ENCODE measurements around the gene DIRAS1. TPM values are rescaled to one million over a fixed set of nuclear protein-coding genes. Genes with fewer than 3 reads are reported as not detected.
"Not testable (repeated sequence)": the region's sequence is repeated elsewhere in the genome, so short reads cannot be mapped to it uniquely, and the experiment has no call there.

DIRAS1 gene
- total RNA-seq, 1 experiment from 2014 or later = 8.9 TPM

GRCh38 chr19:2721570-2722540 is 683 bp upstream of the DIRAS1 start:
- no peak for DNase-seq
- H3K9me3 ChIP-seq = no peaks in the 10 kb centered on the region
- no peaks in the 10 kb centered on the region for H3K36me3 ChIP-seq
- peak overlapping the region; percentile 37 for H3K4me3 ChIP-seq
- no peaks in the 10 kb centered on the region for H3K27me3 ChIP-seq

DNA sequence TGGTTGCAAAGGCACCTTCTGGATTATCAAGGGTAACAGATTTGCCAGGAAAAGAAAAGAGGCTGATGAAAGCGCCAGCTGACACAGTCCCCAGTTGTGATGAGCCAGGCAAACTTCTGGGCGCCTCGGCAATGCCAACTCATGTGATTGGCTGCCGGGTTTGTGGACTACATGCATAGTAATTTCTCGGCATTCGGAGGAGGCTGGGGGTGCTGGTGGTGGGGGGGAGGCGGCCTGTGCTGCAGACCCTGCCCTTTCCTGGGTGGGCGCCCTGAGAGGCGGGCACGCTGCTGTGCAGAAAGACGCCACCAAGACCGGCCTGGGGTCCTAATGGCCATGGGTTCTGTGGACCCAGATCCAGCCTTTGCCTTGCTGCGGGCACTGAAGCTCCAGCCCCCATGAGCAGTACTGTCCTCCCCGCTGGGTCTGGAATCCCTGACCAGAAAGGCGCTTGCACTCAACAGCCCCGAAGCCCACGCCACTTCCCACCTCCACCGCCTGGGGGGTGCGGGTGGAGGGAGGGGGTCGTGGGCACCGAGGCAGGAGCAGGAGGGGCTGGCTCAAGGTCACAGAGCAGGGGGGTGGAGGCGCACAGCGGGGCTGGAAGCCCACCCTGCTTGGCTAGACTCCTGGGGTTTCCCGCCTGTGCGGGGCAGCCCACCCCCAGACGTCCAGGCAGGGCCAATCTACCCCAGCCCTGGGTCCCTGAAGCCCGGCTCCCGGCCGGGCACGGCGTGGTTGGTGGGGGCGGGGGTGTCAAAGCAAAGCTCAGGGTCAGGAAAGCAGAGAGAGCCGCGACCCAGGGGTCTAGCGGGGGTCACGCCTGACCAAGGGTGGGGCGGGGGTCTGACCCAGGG is 1.0 kb downstream of the DIRAS1 start:
- H3K27me3 ChIP-seq = no peaks in the 10 kb centered on the region
- DNase-seq = peak; percentile 54
- H3K36me3 ChIP-seq = peaks cover 3% of the 10 kb centered on the region; the same call in 1 of the 2 replicates
- H3K4me3 ChIP-seq = peak overlapping the region; percentile 54
- H3K9me3 ChIP-seq = no peaks in the 10 kb centered on the region; the same call in 1 of the 2 replicates

- no peaks in the 10 kb centered on the region for H3K27me3 ChIP-seq
- DNase-seq = no peak
- no peaks in the 10 kb centered on the region; the same call in 1 of the 2 replicates for H3K9me3 ChIP-seq
- peaks cover 3% of the 10 kb centered on the region; the same call in 1 of the 2 replicates for H3K36me3 ChIP-seq
- H3K4me3 ChIP-seq = no peak overlapping the region
These were observed 1.9 kb downstream of the DIRAS1 start for GRCh38 chr19:2719232-2719735.

GRCh38 chr19:2717638-2718541 is 3.3 kb downstream of the DIRAS1 start:
- Histone ChIP-seq H3K36me3 (peaks cover 3% of the 10 kb centered on the region; the same call in 1 of the 2 replicates), H3K9me3 (no peaks in the 10 kb centered on the region; the same call in 1 of the 2 replicates), H3K27me3 (no peaks in the 10 kb centered on the region), H3K4me3 (no peak overlapping the region)
- no peak for DNase-seq

GRCh38 chr19:2716722-2717637 is 4.2 kb downstream of the DIRAS1 start:
- Histone ChIP-seq H3K27me3 (no peaks in the 10 kb centered on the region), H3K4me3 (no peak overlapping the region), H3K36me3 (peaks cover 3% of the 10 kb centered on the region; the same call in 1 of the 2 replicates), H3K9me3 (no peaks in the 10 kb centered on the region; the same call in 1 of the 2 replicates)
- DNase-seq = no peak

DNA sequence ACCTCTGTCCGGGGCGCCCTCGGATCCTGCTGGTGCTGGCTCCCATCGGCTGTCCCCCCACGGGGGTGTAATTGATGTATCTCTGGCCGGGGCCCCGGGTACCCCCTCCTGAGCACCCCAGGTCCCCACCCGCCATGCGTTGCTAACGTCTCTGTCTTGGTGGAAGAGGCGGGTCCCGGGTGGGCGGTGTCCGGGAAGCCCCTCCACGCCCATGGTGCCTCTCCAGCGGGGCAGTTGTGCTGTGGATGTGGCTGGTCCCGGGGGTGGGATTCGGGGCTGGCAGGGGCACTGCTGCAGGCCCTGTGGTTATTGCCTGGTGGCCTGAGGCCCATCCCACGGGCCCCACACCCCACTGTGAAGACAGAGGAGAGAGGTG is 4.9 kb downstream of the DIRAS1 start:
- Histone ChIP-seq H3K36me3 (peaks cover 3% of the 10 kb centered on the region; the same call in 1 of the 2 replicates), H3K27me3 (no peaks in the 10 kb centered on the region), H3K4me3 (no peak overlapping the region), H3K9me3 (no peaks in the 10 kb centered on the region; the same call in 1 of the 2 replicates)
- no peak for DNase-seq

DNA sequence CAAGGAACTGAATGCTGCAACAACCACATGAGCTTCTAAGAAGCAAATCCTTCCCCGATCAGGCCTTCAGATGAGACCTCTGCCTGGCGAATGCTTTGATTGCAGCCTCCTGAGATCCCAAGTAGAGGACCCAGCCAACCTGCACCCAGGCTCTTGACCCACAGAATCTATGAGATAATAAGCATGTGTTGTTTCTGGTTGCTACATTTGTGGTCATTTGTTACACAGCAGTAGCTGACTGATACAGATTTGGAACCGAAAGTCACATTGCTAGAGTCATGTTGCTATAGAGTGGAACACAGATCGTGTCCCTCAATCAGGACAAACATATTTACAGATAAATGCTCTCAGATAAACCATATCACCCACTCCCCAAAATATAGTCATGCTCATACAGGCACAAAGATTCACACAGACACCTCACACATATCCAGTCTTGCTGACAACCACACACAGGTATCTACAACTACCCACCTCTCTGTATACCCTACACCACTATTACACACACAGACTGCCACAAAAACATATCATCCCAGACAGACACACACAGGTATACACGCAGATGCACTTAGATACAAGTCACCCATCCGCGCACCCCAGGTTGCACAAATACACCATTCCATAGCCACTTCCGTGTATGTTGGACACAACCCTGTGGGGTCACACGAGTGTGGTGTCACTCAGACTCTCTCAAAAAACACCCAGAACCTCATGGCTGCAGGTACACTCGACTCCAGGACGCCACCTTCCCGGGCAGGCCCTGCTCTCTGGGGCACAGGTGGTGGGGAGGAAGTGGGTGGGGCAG is 5.5 kb downstream of the DIRAS1 start:
- peaks cover 3% of the 10 kb centered on the region; the same call in 1 of the 2 replicates for H3K36me3 ChIP-seq
- no peak overlapping the region for H3K4me3 ChIP-seq
- no peak for DNase-seq
- H3K27me3 ChIP-seq = no peaks in the 10 kb centered on the region
- H3K9me3 ChIP-seq = no peaks in the 10 kb centered on the region; the same call in 1 of the 2 replicates

- Histone ChIP-seq H3K9me3 (no peaks in the 10 kb centered on the region; the same call in 1 of the 2 replicates), H3K27me3 (no peaks in the 10 kb centered on the region), H3K4me3 (no peak overlapping the region), H3K36me3 (peaks cover 3% of the 10 kb centered on the region; the same call in 1 of the 2 replicates)
- DNase-seq = no peak
These were observed 6.5 kb downstream of the DIRAS1 start for GRCh38 chr19:2714531-2715269.

DNA sequence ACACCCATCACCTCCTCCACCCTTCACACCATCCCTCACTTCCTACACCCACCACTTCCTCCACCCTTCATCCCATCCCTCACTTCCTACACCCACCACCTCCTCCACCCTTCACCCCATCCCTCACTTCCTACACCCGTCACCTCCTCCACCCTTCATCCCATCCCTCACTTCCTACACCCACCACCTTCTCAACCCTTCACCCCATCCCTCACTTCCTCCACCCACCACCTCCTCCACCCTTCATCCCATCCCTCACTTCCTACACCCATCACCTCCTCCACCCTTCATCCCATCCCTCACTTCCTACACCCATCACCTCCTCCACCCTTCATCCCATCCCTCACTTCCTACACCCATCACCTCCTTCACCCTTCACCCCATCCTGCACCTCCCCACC is 7.1 kb downstream of the DIRAS1 start:
- DNase-seq, H3K9me3 ChIP-seq, H3K36me3 ChIP-seq, H3K4me3 ChIP-seq, H3K27me3 ChIP-seq: not testable (repeated sequence)

DNA sequence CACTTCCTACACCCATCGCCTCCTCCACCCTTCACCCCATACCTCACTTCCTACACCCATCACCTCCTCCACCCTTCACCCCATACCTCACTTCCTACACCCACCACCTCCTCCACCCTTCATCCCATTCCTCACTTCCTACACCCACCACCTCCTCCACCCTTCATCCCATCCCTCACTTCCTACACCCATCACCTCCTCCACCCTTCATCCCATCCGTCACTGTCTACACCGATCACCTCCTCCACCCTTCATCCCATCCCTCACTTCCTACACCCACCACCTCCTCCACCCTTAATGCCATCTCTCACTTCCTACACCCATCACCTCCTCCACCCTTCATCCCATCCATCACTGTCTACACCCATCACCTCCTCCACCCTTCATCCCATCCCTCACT is 8.0 kb downstream of the DIRAS1 start:
- not testable (repeated sequence) for DNase-seq, H3K4me3 ChIP-seq, H3K9me3 ChIP-seq, H3K36me3 ChIP-seq, H3K27me3 ChIP-seq

DNA sequence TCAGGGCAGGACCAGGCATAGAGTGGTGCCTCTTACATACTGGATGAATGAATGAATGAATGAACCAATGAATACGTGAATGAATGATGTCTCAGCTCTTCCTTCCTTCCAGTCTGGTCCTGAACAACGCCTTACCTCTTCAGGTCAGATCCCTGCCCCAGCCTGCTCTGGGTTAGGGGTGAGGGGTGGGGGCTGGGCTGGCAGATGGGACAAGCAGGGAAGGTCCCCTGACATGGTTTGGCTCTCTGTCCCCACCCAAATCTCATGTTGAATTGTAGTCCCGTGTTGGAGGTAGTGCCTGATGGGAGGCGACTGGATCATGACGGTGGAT is 9.3 kb downstream of the DIRAS1 start:
- H3K36me3 ChIP-seq = peaks cover 3% of the 10 kb centered on the region; the same call in 1 of the 2 replicates
- no peaks in the 10 kb centered on the region for H3K27me3 ChIP-seq
- no peak overlapping the region for H3K4me3 ChIP-seq
- no peaks in the 10 kb centered on the region; the same call in 1 of the 2 replicates for H3K9me3 ChIP-seq
- no peak for DNase-seq

GRCh38 chr19:2711172-2711874 is 9.8 kb downstream of the DIRAS1 start:
- Histone ChIP-seq H3K9me3 (no peaks in the 10 kb centered on the region; the same call in 1 of the 2 replicates), H3K36me3 (peaks cover 3% of the 10 kb centered on the region; the same call in 1 of the 2 replicates), H3K27me3 (no peaks in the 10 kb centered on the region), H3K4me3 (no peak overlapping the region)
- DNase-seq = no peak

- Histone ChIP-seq H3K27me3 (no peaks in the 10 kb centered on the region; the same call in none of the 2 replicates), H3K4me3 (no peak overlapping the region), H3K9me3 (no peaks in the 10 kb centered on the region), H3K36me3 (no peaks in the 10 kb centered on the region)
- no peak for DNase-seq
These were observed 14.9 kb downstream of the DIRAS1 start for GRCh38 chr19:2706251-2706650.
